PC-9 (cell line): Measurements from ENCODE around the gene ADISSP. TPM values are rescaled to one million over a fixed set of nuclear protein-coding genes. Genes with fewer than 3 reads are reported as not detected.

Experiments used
- BruUV-seq: library from RNA; stranded (reverse); fragments of 400-500 nt; replicated peaks from 2 replicates; lab custom pipeline; 2021; lab: Mats Ljungman, UMichigan
- CTCF ChIA-PET: fragments of 300-600 bp; sonication (Branson Sonifier 250); formaldehyde crosslinking; loops from one replicate; lab custom pipeline; 2022; ENCODE audit warnings: antibody characterized with exemption; lab: Charles Lee
- POLR2A ChIA-PET: fragments of 300-600 bp; sonication (Branson Sonifier 250); formaldehyde crosslinking; loops from one replicate; lab custom pipeline; 2022; ENCODE audit warnings: antibody characterized with exemption; ENCODE audit not compliant: unreplicated experiment; lab: Charles Lee
- DNase-seq, 2 experiments: peaks; one replicate each; pipeline versions ENCODE4 v3.0.0 to v3.0.0-alpha.2; 2015 to 2022; ENCODE audit warnings: mixed read lengths in 1 of 2
- H2AFZ ChIP-seq: fragments of 200-600 bp; sonication (generic); 2 replicates; pipeline ENCODE4 v1.8.1; 2017; ENCODE audit warnings: antibody characterized with exemption
- H3F3A ChIP-seq: fragments of 200-600 bp; sonication (generic); 2 replicates; pipeline ENCODE4 v1.8.1; 2017; ENCODE audit warnings: antibody characterized with exemption, mild to moderate bottlenecking, low read depth; ENCODE audit not compliant: insufficient read depth
- H3K27ac ChIP-seq: fragments of 200-600 bp; sonication (generic); 2 replicates; pipeline ENCODE4 v1.6.1; 2016; ENCODE audit warnings: mixed run types
- H3K27me3 ChIP-seq: fragments of 200-600 bp; sonication (generic); 2 replicates; pipeline ENCODE4 v1.6.1; 2016; ENCODE audit warnings: low read depth, mixed run types; ENCODE audit not compliant: insufficient read depth
- H3K36me3 ChIP-seq: fragments of 200-600 bp; sonication (generic); 2 replicates; pipeline ENCODE4 v1.6.1; 2016; ENCODE audit warnings: low read depth, mixed run types
- H3K4me1 ChIP-seq: fragments of 200-600 bp; sonication (generic); replicated peaks from 2 replicates; pipeline ENCODE4 v1.6.1; 2016; ENCODE audit warnings: mixed run types; ENCODE audit not compliant: insufficient read depth
- H3K4me2 ChIP-seq: fragments of 200-600 bp; sonication (generic); 2 replicates; pipeline ENCODE4 v1.6.1; 2017; ENCODE audit warnings: mixed run types
- H3K4me3 ChIP-seq: fragments of 200-600 bp; sonication (generic); 2 replicates; pipeline ENCODE4 v1.6.1; 2016; ENCODE audit warnings: mixed run types
- H3K79me2 ChIP-seq: fragments of 200-600 bp; sonication (generic); 2 replicates; pipeline ENCODE4 v1.6.1; 2017; ENCODE audit warnings: low read depth, mixed run types
- H3K9me2 ChIP-seq: fragments of 200-600 bp; sonication (generic); 2 replicates; pipeline ENCODE4 v1.8.1; 2017; ENCODE audit warnings: mild to moderate bottlenecking; ENCODE audit not compliant: insufficient read depth
- H3K9me3 ChIP-seq: fragments of 200-600 bp; sonication (generic); 2 replicates; pipeline ENCODE4 v1.8.1; 2016; ENCODE audit warnings: low read depth; ENCODE audit not compliant: insufficient read depth
- H4K20me1 ChIP-seq: fragments of 200-600 bp; sonication (generic); 2 replicates; pipeline ENCODE4 v1.8.1; 2017; ENCODE audit not compliant: insufficient read depth
- EZH2 ChIP-seq: fragments of 200-600 bp; sonication (generic); IDR thresholded peaks from 2 replicates; pipeline ENCODE4 v1.8.0; 2017; ENCODE audit warnings: antibody characterized with exemption, low read depth
- intact Hi-C: fragments of 100-400 bp; cut with micrococcal nuclease; formaldehyde crosslinking; loops from one replicate; pipeline ENCODE4 v1.10.0; 2022; ENCODE audit not compliant: unreplicated experiment
- total RNA-seq: library from RNA; stranded (reverse); gene quantifications from 2 replicates; pipeline ENCODE4 v1.2.3, GENCODE V29; 2021
- TF ChIP-seq, protein P1 (sequence below): fragments of 200-600 bp; sonication (generic); conservative IDR thresholded peaks from 2 replicates; pipeline ENCODE4 v1.6.1; 2017; ENCODE audit warnings: mixed run types, antibody characterized with exemption, mild to moderate bottlenecking, moderate library complexity

The ADISSP gene
- total RNA-seq, 1 experiment from 2014 or later = 86.9 TPM

DNA sequence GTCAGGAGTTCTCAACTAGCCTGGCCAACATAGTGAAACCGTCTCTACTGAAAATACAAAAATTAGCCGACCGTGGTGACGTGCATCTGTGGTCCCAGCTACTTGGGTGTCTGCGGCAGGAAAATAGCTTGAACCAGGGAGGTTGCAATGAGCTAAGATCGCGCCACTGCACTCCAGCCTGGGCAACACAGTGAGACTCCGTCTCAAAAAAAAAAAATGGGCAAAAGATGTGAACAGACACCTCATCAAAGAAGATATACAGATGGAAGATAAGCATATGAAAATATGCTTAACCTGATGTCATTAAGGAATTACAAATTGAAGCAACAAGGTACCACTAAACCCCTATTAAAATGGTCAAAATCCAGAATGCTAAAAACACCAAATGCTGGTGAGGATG, 44.3 kb downstream of the ADISSP start:
- Histone ChIP-seq H3K79me2 (no peaks in the 10 kb centered on the region), H4K20me1 (no peaks in the 10 kb centered on the region), H2AFZ (no peak overlapping the region), H3K9me2 (no peaks in the 10 kb centered on the region), H3K27me3 (peaks cover 11% of the 10 kb centered on the region; the same call in 1 of the 2 replicates), H3K9me3 (no peaks in the 10 kb centered on the region), H3K4me2 (no peak overlapping the region), H3K4me1 (peaks cover 6% of the 10 kb centered on the region), H3K4me3 (no peak overlapping the region), H3K27ac (no peak overlapping the region), H3K36me3 (no peaks in the 10 kb centered on the region), H3F3A (peaks cover 8% of the 10 kb centered on the region; the same call in 1 of the 2 replicates)
- no TSS peak for BruUV-seq
- DNase-seq = no peak
- ChIA-PET CTCF (no interaction called here), POLR2A (no interaction called here)
- intact Hi-C loops = no loop called here
- TF ChIP-seq EZH2 = no peak
- TF ChIP-seq, protein P1, sequence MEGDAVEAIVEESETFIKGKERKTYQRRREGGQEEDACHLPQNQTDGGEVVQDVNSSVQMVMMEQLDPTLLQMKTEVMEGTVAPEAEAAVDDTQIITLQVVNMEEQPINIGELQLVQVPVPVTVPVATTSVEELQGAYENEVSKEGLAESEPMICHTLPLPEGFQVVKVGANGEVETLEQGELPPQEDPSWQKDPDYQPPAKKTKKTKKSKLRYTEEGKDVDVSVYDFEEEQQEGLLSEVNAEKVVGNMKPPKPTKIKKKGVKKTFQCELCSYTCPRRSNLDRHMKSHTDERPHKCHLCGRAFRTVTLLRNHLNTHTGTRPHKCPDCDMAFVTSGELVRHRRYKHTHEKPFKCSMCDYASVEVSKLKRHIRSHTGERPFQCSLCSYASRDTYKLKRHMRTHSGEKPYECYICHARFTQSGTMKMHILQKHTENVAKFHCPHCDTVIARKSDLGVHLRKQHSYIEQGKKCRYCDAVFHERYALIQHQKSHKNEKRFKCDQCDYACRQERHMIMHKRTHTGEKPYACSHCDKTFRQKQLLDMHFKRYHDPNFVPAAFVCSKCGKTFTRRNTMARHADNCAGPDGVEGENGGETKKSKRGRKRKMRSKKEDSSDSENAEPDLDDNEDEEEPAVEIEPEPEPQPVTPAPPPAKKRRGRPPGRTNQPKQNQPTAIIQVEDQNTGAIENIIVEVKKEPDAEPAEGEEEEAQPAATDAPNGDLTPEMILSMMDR = no peak

DNA sequence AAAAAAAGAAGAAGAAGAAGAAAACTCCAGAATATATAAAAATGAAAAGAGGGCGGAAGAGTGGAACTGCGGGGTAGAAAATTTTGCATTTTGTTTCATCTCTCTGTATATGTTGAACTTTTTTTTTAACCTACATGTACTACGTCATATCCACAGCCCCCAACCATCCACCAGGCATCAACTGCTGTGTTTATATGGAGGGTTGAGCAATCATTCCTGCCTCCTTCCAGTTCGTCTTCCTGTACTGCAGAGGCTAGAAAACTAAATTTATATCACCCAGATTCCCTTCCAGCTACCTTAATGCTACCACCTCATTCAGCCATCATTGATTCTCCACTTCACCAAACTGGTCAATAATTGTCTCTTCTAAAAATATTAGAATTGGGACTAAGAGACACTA, 45.6 kb downstream of the ADISSP start:
- TF ChIP-seq, protein P1 = no peak
- no peak for TF ChIP-seq EZH2
- no peak overlapping the region for H2AFZ ChIP-seq
- CTCF ChIA-PET = no interaction called here
- no peaks in the 10 kb centered on the region for H3K79me2 ChIP-seq
- no peaks in the 10 kb centered on the region for H3K9me3 ChIP-seq
- DNase-seq = no peak
- peaks cover 8% of the 10 kb centered on the region; the same call in 1 of the 2 replicates for H3K27me3 ChIP-seq
- intact Hi-C loops = no loop called here
- no peaks in the 10 kb centered on the region for H3K36me3 ChIP-seq
- H3F3A ChIP-seq = no peaks in the 10 kb centered on the region
- POLR2A ChIA-PET = no interaction called here
- no TSS peak for BruUV-seq
- H3K27ac ChIP-seq = no peak overlapping the region
- no peaks in the 10 kb centered on the region for H4K20me1 ChIP-seq
- no peak overlapping the region for H3K4me3 ChIP-seq
- no peak overlapping the region for H3K4me2 ChIP-seq
- H3K4me1 ChIP-seq = no peaks in the 10 kb centered on the region
- H3K9me2 ChIP-seq = no peaks in the 10 kb centered on the region

DNA sequence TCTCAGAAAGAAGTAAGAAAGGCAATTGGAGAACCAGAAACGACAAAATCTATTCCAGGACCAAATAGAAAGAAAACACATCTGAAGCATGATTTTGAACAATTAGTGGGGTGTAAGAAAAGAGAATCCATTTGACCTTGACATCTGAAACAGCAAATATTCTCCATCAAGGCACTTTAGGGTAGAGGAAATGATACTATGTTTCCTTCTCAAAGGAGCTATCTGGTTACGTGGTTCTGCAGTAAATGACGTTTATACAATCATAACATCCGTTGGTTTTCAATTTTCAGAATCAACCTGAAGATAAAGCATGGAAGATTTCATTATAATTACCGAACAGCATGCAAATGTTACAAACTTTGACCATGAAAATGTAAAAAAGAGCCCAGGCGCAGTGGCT, 46.9 kb downstream of the ADISSP start:
- ChIA-PET POLR2A (no interaction called here), CTCF (no interaction called here)
- Histone ChIP-seq H3K36me3 (no peaks in the 10 kb centered on the region), H3F3A (no peaks in the 10 kb centered on the region), H3K27me3 (peaks cover 6% of the 10 kb centered on the region; the same call in 1 of the 2 replicates), H3K4me2 (no peak overlapping the region), H2AFZ (no peak overlapping the region), H4K20me1 (no peaks in the 10 kb centered on the region), H3K9me3 (no peaks in the 10 kb centered on the region), H3K4me3 (no peak overlapping the region), H3K27ac (no peak overlapping the region), H3K9me2 (no peaks in the 10 kb centered on the region), H3K79me2 (no peaks in the 10 kb centered on the region), H3K4me1 (no peaks in the 10 kb centered on the region)
- DNase-seq = no peak
- no peak for TF ChIP-seq EZH2
- TF ChIP-seq, protein P1 = no peak
- BruUV-seq = no TSS peak
- intact Hi-C loops = no loop called here
